IPS DF 6.9 (cell line): ENCODE data around the gene SRGAP2B.
"Not testable (repeated sequence)": the region's sequence is repeated elsewhere in the genome, so short reads cannot be mapped to it uniquely, and the experiment has no call there.

Experiments
- DNase-seq: peaks from one replicate; pipeline ENCODE4 v3.0.0-alpha.2; 2013; ENCODE audit warnings: low read depth, low spot score
- H3K27ac ChIP-seq: one replicate; pipeline ENCODE4 v1.5.1; 2013; ENCODE audit warnings: low read length, control low read depth
- H3K27me3 ChIP-seq: 2 replicates; pipeline ENCODE4 v1.6.1; 2013; ENCODE audit warnings: mild to moderate bottlenecking, low read length; ENCODE audit not compliant: control insufficient read depth, insufficient read depth
- H3K36me3 ChIP-seq: 2 replicates; pipeline ENCODE4 v1.6.1; 2013; ENCODE audit warnings: low read length; ENCODE audit not compliant: control insufficient read depth, insufficient read depth
- H3K4me1 ChIP-seq: 2 replicates; pipeline ENCODE4 v1.6.1; 2013; ENCODE audit warnings: low read length; ENCODE audit not compliant: control insufficient read depth, insufficient read depth
- H3K4me3 ChIP-seq: 2 replicates; pipeline ENCODE4 v1.5.1; 2013; ENCODE audit warnings: mild to moderate bottlenecking, low read length
- H3K9me3 ChIP-seq: 2 replicates; pipeline ENCODE4 v1.6.1; 2013; ENCODE audit warnings: low read length, inconsistent platforms; ENCODE audit not compliant: control insufficient read depth, insufficient read depth
- WGBS: extraction: QIAGEN DNeasy Blood & Tissue Kit; methylation state at CpG from one replicate; pipeline ENCODE4 v1.1.7; 2013; ENCODE audit warnings: mixed read lengths, missing lambda C conversion rate; ENCODE audit not compliant: insufficient read length, insufficient coverage; 5-methylcytosine and 5-hydroxymethylcytosine counted together

SRGAP2B gene

DNA sequence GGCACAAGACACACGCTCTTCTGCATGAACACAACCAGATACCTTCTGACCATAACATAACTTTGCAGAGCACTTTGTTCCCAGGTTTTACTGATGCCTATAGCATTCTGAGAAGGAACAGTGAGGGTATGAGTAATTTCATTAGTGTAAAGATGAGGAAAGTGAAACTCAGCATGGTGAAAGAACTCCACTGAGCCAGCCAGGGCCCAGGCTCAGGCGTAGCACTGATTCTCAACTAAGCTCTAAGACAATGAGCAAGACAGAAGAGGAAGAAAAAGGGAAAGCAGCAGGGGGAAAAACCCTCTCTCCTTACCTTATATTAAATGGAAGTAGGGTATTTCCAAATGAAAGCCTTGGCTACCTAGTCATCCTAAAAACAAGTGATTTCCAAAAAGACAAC is 155.1 kb downstream of the SRGAP2B start:
- H3K27ac ChIP-seq, H3K27me3 ChIP-seq, H3K4me1 ChIP-seq, H3K4me3 ChIP-seq, H3K36me3 ChIP-seq, DNase-seq, H3K9me3 ChIP-seq: not testable (repeated sequence)
- no CpG with 5 or more reads among the region's 2 CpGs for WGBS

DNA sequence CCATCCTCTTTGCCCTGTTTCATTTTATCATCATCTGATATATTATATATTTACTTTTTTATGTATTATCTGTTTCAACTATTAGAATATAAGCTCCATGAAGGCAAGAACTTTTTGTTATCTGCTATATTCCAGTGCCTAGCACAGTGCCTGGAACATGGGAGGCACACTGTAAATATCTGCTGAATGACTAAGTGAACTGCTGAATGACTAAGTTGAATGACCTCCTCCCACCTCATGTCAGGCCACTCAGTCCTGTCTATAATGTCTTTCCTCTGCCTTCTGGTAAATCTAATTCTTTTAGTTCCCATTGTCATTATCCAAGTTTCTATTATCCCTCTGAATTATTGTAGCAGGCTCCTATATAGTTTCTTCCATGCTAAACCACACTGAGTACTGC is 156.5 kb downstream of the SRGAP2B start:
- H3K27me3 ChIP-seq, H3K4me3 ChIP-seq, H3K27ac ChIP-seq, H3K9me3 ChIP-seq, DNase-seq, H3K4me1 ChIP-seq, H3K36me3 ChIP-seq: not testable (repeated sequence)

- not testable (repeated sequence) for H3K27ac ChIP-seq, H3K36me3 ChIP-seq, H3K4me1 ChIP-seq, H3K4me3 ChIP-seq, DNase-seq, H3K9me3 ChIP-seq, H3K27me3 ChIP-seq
- no CpG with 5 or more reads among the region's 4 CpGs for WGBS
Observed at GRCh38 chr1:144936186-144936732, 158.9 kb downstream of the SRGAP2B start.

DNA sequence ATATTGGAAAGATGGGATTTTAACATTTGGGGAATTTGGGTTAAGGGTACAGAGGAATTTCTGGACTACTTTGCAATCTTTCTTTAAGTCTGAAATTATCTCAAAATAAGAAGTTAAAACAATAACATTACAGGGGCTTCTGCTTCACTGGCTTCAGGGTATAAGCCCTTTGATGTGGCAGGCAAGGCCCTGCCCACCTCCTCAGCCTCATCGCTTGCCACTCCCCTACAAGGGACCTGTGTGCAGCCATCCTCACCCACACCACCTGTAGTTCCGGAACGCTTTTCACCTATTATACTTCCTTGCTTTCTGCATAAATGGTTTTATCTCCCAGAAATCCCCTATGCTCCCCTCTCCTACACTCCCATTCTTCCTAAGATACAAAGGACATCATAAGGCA is 159.8 kb downstream of the SRGAP2B start:
- H3K9me3 ChIP-seq, H3K4me1 ChIP-seq, H3K27me3 ChIP-seq, H3K36me3 ChIP-seq, H3K4me3 ChIP-seq, DNase-seq, H3K27ac ChIP-seq: not testable (repeated sequence)
- no CpG with 5 or more reads among the region's 3 CpGs for WGBS

- not testable (repeated sequence) for H3K36me3 ChIP-seq, H3K4me3 ChIP-seq, H3K27me3 ChIP-seq, H3K27ac ChIP-seq, H3K9me3 ChIP-seq, H3K4me1 ChIP-seq, DNase-seq
- no CpG with 5 or more reads among the region's 5 CpGs for WGBS
Observed at GRCh38 chr1:144933014-144933413, 162.1 kb downstream of the SRGAP2B start.

- H3K36me3 ChIP-seq = not testable (repeated sequence)
- WGBS = no CpG with 5 or more reads among the region's 5 CpGs
Observed at GRCh38 chr1:144932153-144932552, 163.0 kb downstream of the SRGAP2B start.

GRCh38 chr1:144931553-144931952 is 163.6 kb downstream of the SRGAP2B start:
- H3K27me3 ChIP-seq, H3K4me3 ChIP-seq, H3K4me1 ChIP-seq, H3K27ac ChIP-seq, H3K9me3 ChIP-seq, H3K36me3 ChIP-seq, DNase-seq: not testable (repeated sequence)
- WGBS = no CpG with 5 or more reads among the region's 1 CpG

More at GRCh38 chr1:144932153-144932552, 163.0 kb downstream of the SRGAP2B start:
- not testable (repeated sequence) for H3K9me3 ChIP-seq, H3K4me3 ChIP-seq, DNase-seq, H3K27me3 ChIP-seq, H3K4me1 ChIP-seq, H3K27ac ChIP-seq

DNA sequence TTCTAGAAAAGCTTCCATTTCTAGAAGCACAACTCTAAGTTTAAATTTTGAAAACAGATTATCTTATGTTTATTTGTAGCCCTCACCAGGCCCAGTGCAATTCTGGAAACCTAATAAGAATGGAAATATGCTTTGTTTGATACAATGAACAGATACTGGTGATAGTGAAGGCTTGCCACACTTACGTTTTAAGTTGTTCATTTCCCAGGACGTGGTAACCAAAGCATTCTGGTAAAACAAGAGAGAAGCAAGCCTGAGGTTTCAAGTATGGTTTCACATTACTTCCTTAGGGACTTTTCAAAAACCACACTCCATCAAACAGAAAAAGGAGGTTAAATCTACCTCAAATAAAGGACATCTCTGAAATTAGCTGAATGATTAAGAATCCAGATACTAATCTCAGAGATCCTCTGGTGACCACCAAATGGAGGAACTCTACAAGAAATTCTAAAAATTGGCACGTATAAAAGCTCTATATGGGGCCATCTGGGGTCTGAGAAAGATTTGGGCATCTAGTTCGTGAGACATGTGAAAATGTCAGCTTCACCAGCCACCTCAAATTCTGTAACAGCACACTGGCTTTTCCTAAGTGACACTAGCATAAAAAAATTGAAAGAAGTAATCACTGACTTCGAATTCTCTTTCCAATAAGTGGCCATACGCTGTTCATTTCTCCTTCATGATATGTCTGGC is 164.9 kb downstream of the SRGAP2B start:
- H3K9me3 ChIP-seq, H3K27me3 ChIP-seq, H3K36me3 ChIP-seq, H3K4me3 ChIP-seq, H3K4me1 ChIP-seq, DNase-seq, H3K27ac ChIP-seq: not testable (repeated sequence)
- WGBS = no CpG with 5 or more reads among the region's 6 CpGs

GRCh38 chr1:144927292-144927691 is 167.8 kb downstream of the SRGAP2B start:
- not testable (repeated sequence) for H3K4me1 ChIP-seq, H3K27me3 ChIP-seq, DNase-seq, H3K4me3 ChIP-seq, H3K36me3 ChIP-seq, H3K9me3 ChIP-seq, H3K27ac ChIP-seq
- no CpG with 5 or more reads among the region's 1 CpG for WGBS

GRCh38 chr1:144923640-144924039 is 171.5 kb downstream of the SRGAP2B start:
- not testable (repeated sequence) for H3K27ac ChIP-seq, H3K4me1 ChIP-seq, H3K9me3 ChIP-seq, H3K4me3 ChIP-seq, DNase-seq, H3K27me3 ChIP-seq, H3K36me3 ChIP-seq
- no CpG with 5 or more reads among the region's 5 CpGs for WGBS

DNA sequence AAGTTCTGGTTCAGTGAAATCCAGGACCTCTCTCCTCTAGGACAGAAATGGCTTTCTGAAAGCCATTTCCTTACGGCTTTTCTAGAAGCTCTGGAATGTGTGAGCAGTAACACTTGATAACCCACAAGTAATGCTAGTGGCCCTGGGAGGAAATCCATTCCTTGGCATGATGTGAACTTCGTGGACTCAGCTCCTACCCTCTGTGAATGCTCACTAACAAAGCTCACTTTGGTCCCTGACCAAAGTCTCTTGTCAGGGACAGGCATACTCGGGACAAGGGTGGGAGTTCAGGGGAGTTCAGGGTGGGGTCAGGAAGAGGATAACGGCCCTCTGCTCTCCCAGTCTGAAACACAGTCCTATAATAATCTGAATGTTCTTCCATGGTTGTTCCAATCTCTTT is 172.3 kb downstream of the SRGAP2B start:
- H3K27me3 ChIP-seq, H3K9me3 ChIP-seq, DNase-seq, H3K36me3 ChIP-seq, H3K27ac ChIP-seq, H3K4me3 ChIP-seq, H3K4me1 ChIP-seq: not testable (repeated sequence)
- WGBS = no CpG with 5 or more reads among the region's 4 CpGs
